Measurements from ENCODE around the gene SMC3.
A peak's percentile ranks its signal among the peaks of the same experiment; 100 is the strongest.
"Not testable (repeated sequence)": the region's sequence is repeated elsewhere in the genome, so short reads cannot be mapped to it uniquely, and the experiment has no call there.

SMC3 gene

DNA sequence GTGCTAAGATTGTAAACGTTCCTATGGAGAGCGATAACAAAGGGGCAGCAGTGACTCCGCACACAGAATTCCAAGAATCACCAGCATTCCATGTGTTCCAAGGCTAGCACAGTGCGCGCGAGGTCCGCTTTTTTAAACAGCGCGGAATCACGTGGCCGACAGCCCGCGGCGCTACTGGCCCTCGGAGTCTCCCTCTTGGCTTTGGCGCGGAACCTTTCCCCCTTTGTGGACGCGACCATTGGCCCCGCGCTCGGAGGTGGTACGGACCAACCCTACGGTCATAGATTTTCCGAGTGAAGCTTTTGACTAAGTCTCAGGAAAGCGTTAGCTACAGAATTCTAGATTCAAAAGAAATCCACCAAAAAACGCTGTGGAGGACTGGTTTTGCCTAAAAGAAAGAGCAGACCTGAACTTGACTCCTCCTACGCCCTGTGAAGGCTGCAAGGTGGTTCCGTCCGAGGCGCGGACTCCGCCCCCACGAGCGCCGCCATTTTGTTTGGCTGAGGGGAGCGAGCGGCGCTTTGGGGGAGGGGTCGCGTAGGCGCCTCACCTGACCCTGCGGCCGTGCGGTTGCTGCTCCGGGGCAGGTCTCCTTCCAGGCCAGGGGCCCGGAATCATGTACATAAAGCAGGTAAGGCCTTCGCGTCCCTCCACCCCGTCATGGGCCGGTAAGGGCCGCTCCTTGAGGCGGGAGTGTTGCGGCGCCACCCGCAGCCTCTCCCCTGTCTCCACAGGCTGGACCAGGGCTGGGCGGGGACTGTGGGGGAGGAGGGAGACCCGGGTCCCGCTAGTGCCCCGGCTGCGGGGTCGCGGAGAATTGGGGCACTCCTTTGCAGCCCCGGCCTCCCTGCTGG is at the start of gene SMC3:
Gene SMC3 (plus strand): TSS at position 495 of the 854 bp plus-strand sequence. CDS start 122 bp downstream, at position 617.
- peak; percentile 79 to 80 for DNase-seq (ENCODE audit: low read depth in 2 of 2)

DNA sequence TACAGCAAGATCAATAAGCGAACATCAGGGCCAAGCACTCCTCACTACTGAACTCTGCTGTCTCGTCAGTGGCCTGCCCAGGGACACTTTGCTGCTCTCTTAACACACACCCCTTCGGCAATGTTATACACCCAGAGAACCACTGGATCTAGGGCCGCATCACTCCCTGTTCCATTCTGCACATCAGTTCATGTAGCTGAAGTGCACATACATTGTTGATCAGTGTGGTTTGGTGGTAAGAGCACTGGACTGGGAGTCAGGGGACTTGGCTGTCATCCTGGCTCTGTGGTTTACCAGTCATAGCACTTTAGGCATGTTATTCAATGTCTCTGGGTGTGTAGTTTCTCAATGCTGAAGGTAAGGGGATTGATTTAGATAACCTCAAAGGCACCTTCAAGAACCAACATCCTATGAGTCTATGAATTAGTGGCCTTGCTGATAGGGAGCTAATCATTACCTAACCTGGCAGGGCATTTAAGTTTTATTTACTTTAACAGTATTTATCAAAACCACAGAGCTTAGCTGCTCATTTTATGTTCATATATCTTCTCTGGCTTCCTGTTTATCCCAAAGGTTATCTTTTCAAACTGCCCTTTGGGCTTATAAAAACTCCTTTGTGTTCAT is 45.0 kb upstream of the SMC3 start:
- DNase-seq (ENCODE audit: low read depth in 2 of 2), result no peak

DNA sequence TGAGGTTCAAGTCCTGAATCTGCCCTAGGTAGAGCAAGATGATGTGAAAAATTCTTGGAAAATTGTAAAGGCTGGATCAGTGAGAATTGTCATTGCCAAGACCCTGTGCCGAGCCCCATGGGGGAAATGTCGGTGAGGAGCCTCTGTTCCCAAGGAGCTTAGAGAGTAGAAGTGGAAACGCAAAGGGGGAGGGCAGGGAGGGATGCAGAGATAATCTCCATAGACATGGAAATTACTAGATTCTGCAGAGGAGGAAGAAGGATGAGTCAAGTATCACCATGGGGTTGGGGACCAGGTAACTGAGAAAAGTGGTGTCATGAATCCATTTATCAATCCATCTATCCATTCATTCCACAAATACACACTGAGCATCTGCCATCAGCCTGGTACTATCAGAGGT is 43.8 kb upstream of the SMC3 start:
- DNase-seq (ENCODE audit: low read depth in 2 of 2), result no peak

DNA sequence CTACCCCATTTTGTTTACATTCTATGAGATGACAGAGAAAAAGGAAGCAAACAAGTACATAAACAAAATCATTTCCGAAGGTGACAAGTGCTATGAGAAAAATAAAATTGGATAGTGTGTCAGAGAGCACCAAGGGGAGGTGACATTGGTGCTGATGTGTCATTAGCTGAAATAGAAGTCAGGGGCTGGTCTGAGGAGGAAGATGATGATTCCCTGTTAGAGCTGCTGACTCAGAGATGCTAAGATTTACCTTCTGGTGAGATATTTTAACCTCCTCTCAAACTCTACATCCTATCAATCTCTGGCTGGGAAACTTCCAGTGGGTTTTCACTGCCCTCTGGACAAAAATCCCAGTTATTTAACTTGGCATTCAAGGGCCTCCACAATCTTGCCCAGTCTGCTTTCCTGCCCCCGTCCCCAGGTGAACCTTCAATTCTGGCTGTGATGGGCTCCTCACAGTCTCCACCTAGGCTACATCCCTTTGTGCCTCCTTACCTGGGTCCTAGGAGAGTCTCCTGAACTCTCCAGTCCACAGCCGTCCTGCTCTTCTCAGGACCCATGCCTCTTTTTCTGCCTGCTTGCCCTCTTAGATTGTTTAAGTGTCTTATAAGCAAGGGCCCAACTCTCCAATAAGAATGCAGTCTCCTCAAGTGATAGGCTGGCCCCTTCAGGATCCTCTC is 43.2 kb upstream of the SMC3 start:
- DNase-seq (ENCODE audit: low read depth in 2 of 2), result no peak

DNA sequence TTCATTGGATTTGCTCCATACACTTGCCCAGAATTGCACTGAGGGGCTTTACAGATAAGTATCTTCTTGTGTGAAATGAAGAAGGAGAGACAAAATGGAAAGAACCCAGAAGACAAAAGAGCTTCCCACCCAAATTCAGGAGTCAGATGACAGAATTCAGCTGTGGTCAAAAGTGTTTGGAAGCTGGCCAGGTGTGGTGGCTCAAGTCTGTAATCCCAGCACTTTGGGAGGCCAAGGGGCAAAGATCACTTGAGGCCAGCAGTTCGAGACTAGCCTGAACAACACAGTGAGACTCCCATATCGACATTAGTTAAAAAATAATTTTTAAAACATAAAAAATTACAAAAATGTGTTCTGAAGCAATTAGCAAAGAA is 42.6 kb upstream of the SMC3 start:
- DNase-seq (ENCODE audit: low read depth in 2 of 2), result no peak

DNA sequence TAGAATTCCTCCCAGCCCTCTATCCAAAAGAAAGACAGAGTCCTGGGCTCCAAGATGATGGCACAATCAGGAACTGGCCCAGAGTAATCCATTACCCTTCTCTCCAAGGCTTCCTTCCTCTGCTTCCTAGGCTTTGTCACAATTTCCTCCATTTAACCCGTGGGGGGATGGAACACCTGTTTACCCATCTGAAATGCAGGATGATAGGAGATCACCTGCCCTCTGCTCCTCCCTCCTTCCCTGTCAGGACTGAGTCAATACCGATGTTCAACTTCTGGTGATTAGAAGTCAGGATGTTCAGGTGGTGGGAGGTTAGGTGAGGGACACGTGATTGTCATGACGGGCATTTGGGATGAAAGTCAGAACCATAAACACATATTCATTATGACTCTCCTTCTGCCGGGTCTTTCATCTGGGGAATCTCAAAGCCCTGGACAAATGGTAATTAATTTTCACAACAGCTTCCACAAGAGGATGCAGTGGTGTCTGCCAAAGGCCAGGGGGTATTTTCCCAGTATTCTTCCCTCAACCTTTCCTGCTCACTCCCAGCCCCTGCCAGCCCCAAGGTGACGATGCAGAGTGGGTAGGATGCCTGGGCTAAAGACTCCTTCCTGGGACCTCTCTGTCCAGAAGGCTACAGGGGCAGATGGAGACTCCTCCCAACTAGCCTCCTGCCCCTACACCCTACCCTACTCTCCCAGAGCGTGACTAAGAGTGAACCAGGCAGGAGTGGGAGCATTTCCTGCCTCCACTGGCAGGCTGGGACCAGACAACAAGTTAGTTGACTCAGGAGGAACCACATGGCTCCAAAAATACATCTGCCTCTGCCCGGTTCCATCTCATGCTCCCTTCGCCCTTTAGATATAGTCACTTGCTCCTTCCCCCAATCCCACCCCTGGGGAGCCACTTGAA is 41.9 kb upstream of the SMC3 start:
- DNase-seq (ENCODE audit: low read depth in 2 of 2), result no peak

DNA sequence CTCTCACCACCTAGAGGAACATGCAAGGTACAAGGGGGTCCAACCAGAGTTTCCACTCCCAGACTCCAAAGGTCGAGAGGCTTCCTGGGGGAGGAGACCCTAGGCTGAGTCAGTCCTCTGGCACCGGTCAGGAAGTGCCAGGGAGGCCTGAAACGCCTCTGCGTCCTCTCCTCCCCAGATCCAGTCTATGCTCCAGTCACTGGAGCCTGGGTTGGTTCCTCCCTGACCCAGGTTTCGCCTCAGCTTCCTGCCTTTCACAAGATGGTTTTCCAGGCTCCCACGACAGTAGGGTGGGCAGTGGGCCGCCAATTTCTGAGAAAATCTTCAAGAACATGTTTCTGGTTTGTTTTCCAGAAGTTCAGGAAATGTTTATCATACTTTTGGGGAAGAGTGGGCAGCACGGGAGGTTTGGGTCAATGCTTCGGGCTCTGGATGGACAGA is 39.7 kb upstream of the SMC3 start:
- no peak for DNase-seq (ENCODE audit: low read depth in 2 of 2)

DNA sequence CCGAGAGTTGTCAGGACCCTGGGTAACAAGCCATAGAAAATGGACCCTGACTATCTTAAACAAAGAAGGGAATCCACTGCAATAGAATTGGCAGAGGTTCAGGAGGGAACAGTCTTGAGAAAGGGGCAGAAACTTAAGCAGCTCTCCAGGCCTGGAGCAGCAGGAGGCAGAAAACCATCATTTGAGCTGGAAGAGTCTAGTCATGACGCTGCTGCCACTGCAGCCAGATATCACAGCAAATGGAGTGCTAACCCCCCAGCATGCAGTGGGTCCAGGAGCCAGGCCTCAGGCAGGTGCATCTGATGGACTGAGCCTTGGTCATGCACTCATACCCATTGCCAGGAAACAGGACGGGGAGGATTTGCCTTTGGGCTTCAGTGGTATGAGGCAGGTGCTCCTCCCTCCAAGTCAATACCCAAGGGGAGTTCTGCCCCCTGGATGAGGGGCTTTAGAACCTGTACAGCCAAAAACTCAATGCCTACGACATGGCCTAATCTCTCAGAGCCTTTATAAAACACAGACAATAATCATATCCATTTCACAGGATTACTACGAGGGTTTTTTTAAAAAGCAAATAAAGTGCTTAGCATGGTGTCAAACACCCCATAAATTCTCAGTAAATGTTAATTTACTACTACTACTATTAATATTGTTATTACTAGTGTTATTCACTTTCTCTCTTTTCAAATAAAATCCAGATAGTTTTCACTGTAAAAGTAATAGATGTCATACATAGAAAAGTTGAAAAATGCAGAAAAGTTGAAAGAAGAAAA is 39.1 kb upstream of the SMC3 start:
- DNase-seq (ENCODE audit: low read depth in 2 of 2), result no peak

DNA sequence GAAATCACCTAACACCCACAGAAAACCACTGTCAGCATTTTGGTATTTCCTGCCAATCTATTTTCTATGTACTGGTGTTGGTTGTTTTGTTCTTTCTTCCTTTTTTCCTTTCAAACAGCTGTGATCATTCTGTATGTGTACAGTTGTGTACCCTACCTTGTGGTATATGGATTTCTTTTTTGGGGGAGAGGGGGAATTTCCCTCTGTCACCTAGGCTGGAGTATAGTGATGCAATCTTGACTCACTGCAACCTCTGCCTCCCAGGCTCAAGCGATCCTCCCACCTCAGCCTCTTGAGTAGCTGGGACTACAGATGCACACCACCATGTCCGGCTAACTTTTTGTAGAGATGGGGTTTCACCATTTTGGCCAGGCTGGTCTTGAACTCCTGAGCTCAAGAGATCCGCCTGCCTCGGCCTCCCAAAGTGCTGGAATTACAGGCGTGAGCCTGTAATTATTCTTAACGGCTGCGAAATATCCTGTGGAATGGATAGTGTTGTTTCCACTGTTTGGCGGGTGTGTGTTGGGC is 38.4 kb upstream of the SMC3 start:
- not testable (repeated sequence) for DNase-seq (ENCODE audit: low read depth in 2 of 2)

DNA sequence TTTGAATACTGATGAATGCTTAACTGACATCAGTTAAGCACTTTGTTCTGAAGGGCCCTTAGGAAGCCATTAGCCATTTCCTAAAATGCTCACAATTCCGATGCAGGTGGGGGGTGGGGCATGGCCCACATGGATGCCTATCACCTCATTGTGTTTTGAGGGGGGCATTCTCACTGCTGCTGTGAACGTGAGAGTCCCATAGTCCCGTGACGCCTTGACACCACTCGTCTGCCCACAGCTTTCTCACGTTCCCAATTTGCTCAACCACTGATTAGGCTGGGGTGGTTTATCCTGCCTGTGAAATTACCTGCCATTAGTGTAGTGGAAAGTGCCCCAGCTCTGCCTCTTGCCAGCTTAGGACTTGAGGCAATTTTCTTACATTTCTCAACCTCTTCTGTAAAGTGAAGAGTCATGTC is 37.9 kb upstream of the SMC3 start:
- no peak for DNase-seq (ENCODE audit: low read depth in 2 of 2)

DNA sequence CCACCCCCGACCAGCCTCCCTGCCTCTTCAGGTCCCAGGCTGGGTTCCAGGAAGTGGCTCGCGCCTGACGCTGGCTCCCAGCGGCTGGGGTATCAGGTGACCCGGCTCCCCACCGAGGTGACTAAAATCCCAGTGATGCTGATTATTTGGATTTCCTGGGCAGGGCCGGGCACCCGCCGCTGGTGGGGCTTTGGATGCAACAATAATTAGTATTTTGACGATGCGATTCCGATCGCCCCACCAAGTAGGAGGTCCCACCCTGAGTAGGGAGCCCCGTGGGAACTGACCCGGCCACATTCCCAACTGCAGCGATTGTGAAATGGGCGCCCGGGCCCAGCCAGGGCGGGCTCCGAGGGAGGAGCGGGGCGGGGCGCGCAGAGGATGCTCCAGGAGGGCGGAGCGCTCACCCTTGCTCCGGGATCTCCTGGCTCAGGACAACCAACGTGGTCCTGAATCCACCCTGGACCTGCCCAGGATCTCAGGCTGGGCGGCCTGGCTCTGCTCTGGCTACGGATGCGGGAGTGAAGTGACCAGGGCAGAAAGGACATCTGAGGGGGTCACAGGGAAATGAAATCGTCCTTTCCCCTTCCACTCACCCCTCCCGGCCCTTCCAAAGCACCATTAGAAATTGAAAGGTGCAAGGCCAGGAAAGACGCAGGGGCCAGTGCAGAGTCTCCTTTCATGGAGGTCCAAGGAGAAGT is 37.2 kb upstream of the SMC3 start:
- no peak for DNase-seq (ENCODE audit: low read depth in 2 of 2)

DNA sequence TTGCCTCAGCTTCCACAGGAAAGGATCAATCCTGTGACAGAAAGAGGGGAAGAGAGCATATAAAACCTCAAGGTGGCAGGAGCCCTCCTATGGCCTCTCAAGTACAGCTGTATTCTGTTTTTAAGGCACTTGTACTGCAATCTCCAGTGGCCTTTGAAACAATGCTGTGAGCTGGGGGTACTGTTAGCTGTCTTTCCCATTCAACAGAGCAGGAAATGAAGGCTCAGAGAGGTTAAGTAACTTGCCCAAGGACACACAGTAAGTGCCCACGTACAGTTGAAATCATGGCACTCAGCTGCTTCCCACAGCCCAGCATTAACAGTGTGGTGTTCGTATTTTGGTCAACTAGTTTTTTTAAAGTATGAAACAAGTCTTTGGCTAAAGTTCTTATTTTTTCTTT is 35.8 kb upstream of the SMC3 start:
- DNase-seq (ENCODE audit: low read depth in 2 of 2), result no peak

DNA sequence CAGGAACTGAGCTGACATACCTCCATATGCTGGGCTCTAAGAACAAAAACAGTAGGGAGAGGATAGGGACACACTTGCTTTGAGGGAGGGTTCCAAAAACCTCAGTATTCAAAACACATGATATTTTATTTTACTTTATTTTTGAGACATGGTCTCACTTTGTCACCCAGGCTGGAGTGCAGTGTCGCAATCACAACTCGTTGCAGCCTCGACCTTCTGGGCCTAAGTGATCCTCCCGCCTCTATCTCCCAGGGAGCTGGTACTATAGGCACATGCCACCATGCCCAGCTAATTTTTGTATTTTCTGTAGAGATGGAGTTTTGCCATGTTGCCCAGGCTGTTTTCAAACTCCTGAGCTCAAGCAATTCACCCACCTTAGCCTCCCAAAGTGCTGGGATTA is 34.9 kb upstream of the SMC3 start:
- DNase-seq (ENCODE audit: low read depth in 2 of 2), result not testable (repeated sequence)

DNA sequence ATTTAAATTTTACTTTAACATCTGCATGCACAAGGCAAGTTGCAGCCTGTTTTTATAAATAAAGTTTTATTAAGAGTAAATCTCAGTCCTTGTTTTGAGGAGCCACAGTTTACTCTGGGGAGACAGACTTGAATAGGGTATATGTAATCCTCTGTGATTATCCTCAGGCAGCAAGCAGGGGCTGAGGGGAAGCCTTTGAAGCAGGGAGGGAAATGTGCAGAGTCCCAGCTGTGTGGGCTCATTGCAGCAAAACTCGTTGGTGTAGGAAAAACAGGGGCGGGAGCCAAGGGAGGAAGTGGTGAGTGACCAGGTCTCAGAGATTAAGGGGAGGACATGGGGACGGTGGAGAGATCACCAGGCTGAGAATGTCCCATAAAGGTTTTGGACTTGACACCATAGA is 34.3 kb upstream of the SMC3 start:
- no peak for DNase-seq (ENCODE audit: low read depth in 2 of 2)

DNA sequence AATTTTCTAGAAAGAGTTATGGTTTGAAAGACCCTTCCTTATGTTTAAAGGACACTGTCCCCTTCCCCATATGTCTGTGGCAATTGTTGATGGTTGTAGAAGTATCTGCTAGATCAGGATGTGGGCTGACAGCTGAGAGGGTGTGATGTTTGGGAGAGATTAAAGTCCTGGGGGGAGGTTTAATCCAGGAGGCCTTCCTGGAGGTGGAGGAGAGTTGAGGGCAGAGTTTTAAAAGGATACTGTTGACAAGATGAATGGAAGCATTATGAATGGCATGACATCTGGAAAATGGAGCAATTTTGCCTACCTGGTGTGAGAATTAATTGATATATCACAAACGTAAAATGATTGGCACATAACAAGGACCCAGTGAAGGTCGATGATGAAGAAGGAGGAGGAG is 32.9 kb upstream of the SMC3 start:
- DNase-seq (ENCODE audit: low read depth in 2 of 2), result no peak

DNA sequence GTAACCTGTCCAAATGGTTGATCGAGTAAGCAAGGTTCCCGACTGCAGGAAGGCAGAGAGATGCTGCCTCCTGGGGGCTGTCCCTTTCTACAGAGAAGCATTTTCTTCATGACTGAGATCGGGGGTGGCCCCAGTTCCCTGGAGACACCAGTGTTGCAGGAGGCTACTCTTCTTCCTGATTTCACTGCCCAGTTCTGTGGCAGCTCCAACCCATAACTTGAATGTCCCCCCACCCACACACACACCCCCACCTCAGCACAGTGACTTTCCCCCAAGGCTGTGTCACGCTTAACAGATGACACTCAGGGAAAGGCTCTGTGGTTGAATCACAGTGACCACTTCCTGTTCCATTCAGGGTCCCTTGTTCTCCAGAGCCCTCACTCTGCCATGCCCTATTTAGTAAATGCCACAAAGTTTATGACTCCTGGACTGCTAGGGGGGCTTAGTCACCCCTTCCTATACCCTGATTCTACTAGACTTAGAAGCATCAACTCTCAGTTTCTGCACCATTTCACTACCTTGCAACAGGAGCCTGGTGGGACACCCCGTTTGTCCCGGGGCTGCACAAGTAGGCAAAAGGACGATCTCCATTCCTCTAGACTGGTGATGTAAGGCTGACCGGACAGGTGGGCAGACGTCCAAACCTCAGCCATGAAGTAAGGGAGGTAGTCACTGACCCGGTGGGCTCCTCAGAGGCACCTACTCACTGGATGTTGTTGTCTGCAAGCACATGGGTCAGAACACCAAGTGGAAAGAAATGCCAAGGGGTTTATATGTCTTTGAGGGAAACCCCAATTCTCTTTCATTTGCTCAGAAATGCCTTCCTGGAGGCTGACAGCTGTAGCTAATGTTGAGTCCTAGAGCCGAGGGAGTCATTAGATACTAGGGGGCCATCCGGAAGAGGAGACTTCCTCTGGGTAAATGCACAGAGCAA is 31.3 kb upstream of the SMC3 start:
- DNase-seq (ENCODE audit: low read depth in 2 of 2), result peak; percentile 64 to 71

DNA sequence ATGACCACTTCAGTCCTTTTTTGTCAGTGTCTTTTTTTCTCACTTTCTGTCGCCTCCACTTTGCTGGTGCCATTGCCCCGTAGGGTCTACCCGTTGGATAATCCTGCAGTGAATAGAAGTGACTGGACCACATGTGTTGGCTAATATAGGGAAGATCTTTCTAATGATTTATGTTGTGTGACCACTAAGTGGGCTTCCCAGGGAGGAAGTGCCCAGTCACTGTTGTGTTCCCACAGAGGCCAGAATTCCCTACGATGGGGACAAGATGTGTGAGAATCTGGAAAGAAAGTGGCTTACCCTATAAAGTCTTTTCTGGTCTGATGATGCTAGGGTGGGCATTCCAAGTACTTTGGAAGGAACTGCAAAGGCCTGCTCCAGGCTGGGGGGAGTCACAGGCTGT is 28.4 kb upstream of the SMC3 start:
- no peak for DNase-seq (ENCODE audit: low read depth in 2 of 2)

DNA sequence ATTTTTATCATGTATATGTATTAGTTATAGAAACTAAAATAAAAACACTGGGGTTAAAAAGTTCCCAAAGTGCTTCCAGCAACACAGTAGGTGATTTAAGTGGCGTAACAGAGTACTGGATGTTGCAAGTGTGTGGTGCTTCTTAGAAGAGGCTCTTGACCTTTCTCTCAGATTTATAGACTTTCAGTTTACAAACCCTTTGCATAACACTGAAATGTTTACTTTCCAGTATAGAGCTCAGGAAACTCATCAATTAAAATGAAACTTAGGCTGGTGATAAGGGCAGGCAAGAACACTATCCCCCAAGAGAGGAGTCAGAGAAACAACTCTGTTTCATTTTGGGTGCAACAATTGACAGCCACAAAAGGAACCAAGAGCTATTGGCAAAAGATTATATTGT is 27.5 kb upstream of the SMC3 start:
- no peak for DNase-seq (ENCODE audit: low read depth in 2 of 2)

DNA sequence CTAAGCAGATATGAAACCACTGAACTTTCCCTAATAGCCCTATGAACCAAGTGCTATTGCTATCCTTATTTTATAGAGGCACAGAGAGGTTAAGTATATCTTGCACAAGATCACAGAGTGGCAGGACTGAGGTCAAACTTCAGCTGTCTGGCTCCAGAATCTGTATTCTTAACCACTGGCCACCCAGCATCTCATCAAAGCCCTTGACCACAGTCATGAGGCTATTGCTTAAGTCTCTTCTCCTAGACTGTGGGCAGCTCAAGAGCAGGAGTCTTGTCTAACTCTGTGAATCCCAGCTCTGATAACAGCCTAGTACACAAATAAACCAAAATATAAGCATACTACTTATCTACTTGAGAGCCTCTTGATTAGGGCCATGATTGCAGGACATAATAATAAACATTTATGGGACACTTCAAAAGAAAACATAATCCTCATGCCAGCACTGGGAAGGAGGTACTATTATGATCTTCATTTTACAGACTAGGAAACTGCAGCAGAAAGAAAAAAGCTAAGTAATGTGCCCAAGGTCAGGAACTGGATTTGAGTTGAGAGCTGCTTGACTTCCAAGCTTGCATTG is 22.4 kb upstream of the SMC3 start:
- no peak for DNase-seq (ENCODE audit: low read depth in 2 of 2)

Data from activated CD8-positive, alpha-beta memory T cell treated with anti-CD3 and anti-CD28 coated beads for 4 hours (primary cell).